ENCODE measurements around the gene POLG. TPM values are rescaled to one million over a fixed set of nuclear protein-coding genes. Genes with fewer than 3 reads are reported as not detected.
"Not testable (repeated sequence)": the region's sequence is repeated elsewhere in the genome, so short reads cannot be mapped to it uniquely, and the experiment has no call there.

The POLG gene
- polyA plus RNA-seq, 4 donors: 33.0 to 47.0 (median 39.0) TPM

DNA sequence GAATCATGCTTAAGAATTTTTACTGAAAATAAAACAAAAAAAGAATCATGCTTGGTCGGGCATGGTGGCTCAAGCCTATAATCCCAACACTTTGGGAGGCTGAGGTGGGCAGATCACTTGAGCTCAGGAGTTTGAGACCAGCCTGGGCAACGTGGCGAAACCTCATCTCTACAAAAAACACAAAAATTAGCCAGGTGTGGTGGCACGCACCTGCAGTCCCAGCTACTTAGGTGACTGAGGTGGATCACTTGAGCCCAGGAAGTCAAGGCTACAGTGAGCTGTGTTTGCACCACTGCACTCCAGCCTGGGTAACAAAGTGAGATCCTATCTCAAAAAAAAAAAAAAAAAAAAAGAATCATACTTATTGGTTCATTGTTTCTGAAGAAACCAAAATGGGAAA, 57.3 kb downstream of the POLG start:
- not testable (repeated sequence) for FAIRE-seq; H3K4me3 ChIP-seq (ENCODE audit: low read depth in 1 of 3, low read length in 3 of 3)
- WGBS, 3 donors: 95 to 99% (median 97%) methylated on average over 4 of the region's 4 CpGs

More for the DNA sequence above, 57.3 kb downstream of the POLG start:
- not testable (repeated sequence) for H3K36me3 ChIP-seq (ENCODE audit: control insufficient read depth in 3 of 3, insufficient read depth in 2 of 3, low read depth in 1 of 3, low read length in 3 of 3); H3K27ac ChIP-seq (ENCODE audit: low read depth in 1 of 3, low read length in 2 of 3); H3K9me3 ChIP-seq (ENCODE audit: control insufficient read depth in 2 of 2, insufficient read depth in 1 of 2, low read depth in 1 of 2, low read length in 1 of 2); DNase-seq; H3K4me1 ChIP-seq (ENCODE audit: control insufficient read depth in 3 of 3, insufficient read depth in 2 of 3, low read depth in 1 of 3, low read length in 2 of 3); H3K27me3 ChIP-seq (ENCODE audit: control insufficient read depth in 3 of 3, insufficient read depth in 3 of 3, low read length in 3 of 3)

Other genes with a start within 250 kb of the POLG start
- 10 to 100 TPM in 2 of 4 donors, 1 to 10 TPM in 2; 6.7 to 33.6 (median 18.8) TPM for gene ABHD2, start 246.4 kb downstream of the POLG start, polyA plus RNA-seq
- under 1 TPM in 2 of 4 donors, not detected in 2; 0.13 to 0.60 TPM for gene RLBP1, start 113.2 kb downstream of the POLG start, polyA plus RNA-seq
- 10 to 100 TPM in 2 of 4 donors, 1 to 10 TPM in 2; 1.6 to 21.6 (median 7.9) TPM for gene FANCI, start 90.8 kb downstream of the POLG start, polyA plus RNA-seq
- gene RHCG, start 161.8 kb upstream of the POLG start, polyA plus RNA-seq: 1 to 10 TPM in 2 of 4 donors, under 1 TPM in 2; 0.16 to 2.2 (median 1.3) TPM
- 1 to 10 TPM in 2 of 4 donors, under 1 TPM in 1, not detected in 1; 0.22 to 4.1 (median 3.7) TPM for gene TICRR, start 240.6 kb upstream of the POLG start, polyA plus RNA-seq

Data from small intestine (tissue), 7 donors.